ENCODE data around the gene DCAF12. TPM values are rescaled to one million over a fixed set of nuclear protein-coding genes. Genes with fewer than 3 reads are reported as not detected.
A peak's percentile ranks its signal among the peaks of the same experiment; 100 is the strongest.

Gene DCAF12
- total and polyA plus RNA-seq, 12 donors: 15.1 to 88.3 (median 58.5) TPM

GRCh38 chr9:34048727-34049629, 77.5 kb downstream of the DCAF12 start, which contains the start of gene UBAP2:
Gene UBAP2, minus strand, starts transcription at chr9:34048887. Its CDS starts 31,739 bp downstream, at chr9:34017148.
- Histone ChIP-seq H3K36me3 (replicated peaks in 1 of 2) (no peaks in the 10 kb centered on the region), H3K27ac (peak within 1 kb of the TSS; percentile 93 to 98 (median 94)), H3K9me3 (replicated peaks in 1 of 3) (no peaks in the 10 kb centered on the region), H3K4me3 (peak within 1 kb of the TSS; percentile 66 to 92 (median 82)), H3K4me1 (replicated peaks in 1 of 2) (peaks cover 22 to 29% of the 10 kb centered on the region in 2 donors), H3K27me3 (no peaks in the 10 kb centered on the region)
- 0 to 1% (median 0%) methylated on average over 12 to 70 of the region's 70 CpGs for WGBS, 4 donors
- TF ChIP-seq POLR2A (IDR thresholded peaks at IDR 0.05) (peak; percentile 91 to 99), CTCF (IDR thresholded peaks at IDR 0.05) (peak in 2 of 6 experiments; percentile 2 to 20)
- intact Hi-C loops (cut with DNase I): no loop called here
- peak; percentile 96 to 99 (median 99) for DNase-seq

GRCh38 chr9:34047864-34048726, 78.4 kb downstream of the DCAF12 start:
- Histone ChIP-seq H3K27ac (peak overlapping the region; percentile 93 to 98 (median 94)), H3K4me1 (replicated peaks in 1 of 2) (peaks cover 22 to 29% of the 10 kb centered on the region in 2 donors), H3K9me3 (replicated peaks in 1 of 3) (no peaks in the 10 kb centered on the region), H3K36me3 (replicated peaks in 1 of 2) (no peaks in the 10 kb centered on the region), H3K27me3 (no peaks in the 10 kb centered on the region), H3K4me3 (peak overlapping the region; percentile 66 to 92 (median 82))
- WGBS, 4 donors: 1% methylated on average over 29 of the region's 29 CpGs
- intact Hi-C loops (cut with DNase I): no loop called here
- DNase-seq: peak; percentile 40 to 71 (median 55)
- TF ChIP-seq CTCF (IDR thresholded peaks at IDR 0.05) (no peak), POLR2A (IDR thresholded peaks at IDR 0.05) (no peak)

- no peaks in the 10 kb centered on the region for H3K9me3 ChIP-seq (replicated peaks in 1 of 3)
- H3K27me3 ChIP-seq: no peaks in the 10 kb centered on the region
- TF ChIP-seq CTCF (IDR thresholded peaks at IDR 0.05) (no peak), POLR2A (IDR thresholded peaks at IDR 0.05) (peak in 1 of 2 donors; percentile 40)
- intact Hi-C loops (cut with DNase I): no loop called here
- peaks cover 22 to 29% of the 10 kb centered on the region in 2 donors for H3K4me1 ChIP-seq (replicated peaks in 1 of 2)
- whole genome bisulfite sequencing, 4 donors: 28 to 43% (median 40%) methylated on average over 5 of the region's 5 CpGs
- H3K27ac ChIP-seq: peak overlapping the region in 3 of 5 donors; percentile 2 to 93 (median 25)
- DNase-seq: no peak
- H3K4me3 ChIP-seq: peak overlapping the region in 1 of 4 donors; percentile 74
- no peaks in the 10 kb centered on the region for H3K36me3 ChIP-seq (replicated peaks in 1 of 2)
Observed at GRCh38 chr9:34046784-34047379, 79.6 kb downstream of the DCAF12 start.

Measured in adrenal gland (tissue), 12 donors.